ENCODE data around the gene NF2.

NF2 gene

GRCh38 chr22:29705651-29706050 is 102.2 kb downstream of the NF2 start:
- Histone ChIP-seq H3K4me1 (ENCODE audit: insufficient read depth, poor library complexity, severe bottlenecking) (no peaks in the 10 kb centered on the region), H3K27me3 (ENCODE audit: insufficient read depth, poor library complexity, severe bottlenecking) (no peaks in the 10 kb centered on the region), H3K9me3 (ENCODE audit: severe bottlenecking) (no peaks in the 10 kb centered on the region), H3K27ac (ENCODE audit: poor library complexity, severe bottlenecking) (no peak overlapping the region), H3K36me3 (ENCODE audit: low read depth) (no peaks in the 10 kb centered on the region), H3K4me3 (ENCODE audit: severe bottlenecking) (no peak overlapping the region)
- no peak for ATAC-seq (ENCODE audit: low read depth)
- DNase-seq (ENCODE audit: low spot score): no peak
- no peak for TF ChIP-seq CTCF (IDR thresholded peaks at IDR 0.05; ENCODE audit: poor library complexity, severe bottlenecking)

DNA sequence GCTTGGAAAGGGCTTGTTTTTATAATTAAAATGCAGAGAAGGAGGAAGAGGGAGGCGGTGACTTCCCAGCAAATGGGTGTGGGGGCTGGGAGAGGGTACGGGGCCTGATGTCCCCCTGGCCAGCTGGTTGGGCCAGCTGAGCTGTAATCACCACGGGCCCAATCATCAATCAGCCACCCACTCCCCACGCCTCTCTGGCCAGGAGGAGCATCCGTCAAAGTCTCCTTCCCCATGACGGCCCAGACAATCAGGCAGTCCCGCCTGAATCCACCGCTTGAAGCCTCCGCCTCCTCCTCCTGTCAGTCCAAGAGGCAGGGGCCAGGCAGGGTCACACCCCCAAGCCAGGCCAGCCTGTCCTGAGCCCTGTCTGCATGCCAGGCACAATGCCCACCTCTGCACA is 103.1 kb downstream of the NF2 start:
- no peak overlapping the region for H3K4me3 ChIP-seq (ENCODE audit: severe bottlenecking)
- no peaks in the 10 kb centered on the region for H3K9me3 ChIP-seq (ENCODE audit: severe bottlenecking)
- H3K27me3 ChIP-seq (ENCODE audit: insufficient read depth, poor library complexity, severe bottlenecking): no peaks in the 10 kb centered on the region
- DNase-seq (ENCODE audit: low spot score) (no peak), ATAC-seq (ENCODE audit: low read depth) (no peak)
- no peak overlapping the region for H3K27ac ChIP-seq (ENCODE audit: poor library complexity, severe bottlenecking)
- no peak for TF ChIP-seq CTCF (IDR thresholded peaks at IDR 0.05; ENCODE audit: poor library complexity, severe bottlenecking)
- no peaks in the 10 kb centered on the region for H3K4me1 ChIP-seq (ENCODE audit: insufficient read depth, poor library complexity, severe bottlenecking)
- no peaks in the 10 kb centered on the region for H3K36me3 ChIP-seq (ENCODE audit: low read depth)

DNA sequence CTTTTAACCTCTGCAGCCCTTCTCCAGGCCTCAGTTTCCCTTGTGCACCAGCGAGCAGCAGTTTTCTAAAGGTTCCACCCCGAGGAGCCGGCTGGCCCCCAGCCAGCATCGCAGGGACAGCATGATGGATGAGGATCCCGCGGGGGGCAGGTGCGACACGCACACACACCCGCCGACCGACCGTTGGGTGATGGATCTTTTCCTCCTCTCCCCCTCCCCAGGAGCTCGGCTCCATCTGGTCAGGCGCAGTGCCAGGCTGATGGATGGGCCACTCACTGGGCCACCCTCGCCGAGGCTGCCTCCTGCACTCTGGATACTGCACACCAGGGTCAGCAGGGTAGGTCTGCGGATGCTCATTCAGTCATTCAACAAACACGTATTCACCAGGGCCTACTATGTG is 103.6 kb downstream of the NF2 start:
- Histone ChIP-seq H3K36me3 (ENCODE audit: low read depth) (no peaks in the 10 kb centered on the region), H3K27me3 (ENCODE audit: insufficient read depth, poor library complexity, severe bottlenecking) (no peaks in the 10 kb centered on the region), H3K9me3 (ENCODE audit: severe bottlenecking) (no peaks in the 10 kb centered on the region), H3K4me1 (ENCODE audit: insufficient read depth, poor library complexity, severe bottlenecking) (no peaks in the 10 kb centered on the region), H3K27ac (ENCODE audit: poor library complexity, severe bottlenecking) (no peak overlapping the region), H3K4me3 (ENCODE audit: severe bottlenecking) (no peak overlapping the region)
- no peak for TF ChIP-seq CTCF (IDR thresholded peaks at IDR 0.05; ENCODE audit: poor library complexity, severe bottlenecking)
- ATAC-seq (ENCODE audit: low read depth): no peak
- no peak for DNase-seq (ENCODE audit: low spot score)

DNA sequence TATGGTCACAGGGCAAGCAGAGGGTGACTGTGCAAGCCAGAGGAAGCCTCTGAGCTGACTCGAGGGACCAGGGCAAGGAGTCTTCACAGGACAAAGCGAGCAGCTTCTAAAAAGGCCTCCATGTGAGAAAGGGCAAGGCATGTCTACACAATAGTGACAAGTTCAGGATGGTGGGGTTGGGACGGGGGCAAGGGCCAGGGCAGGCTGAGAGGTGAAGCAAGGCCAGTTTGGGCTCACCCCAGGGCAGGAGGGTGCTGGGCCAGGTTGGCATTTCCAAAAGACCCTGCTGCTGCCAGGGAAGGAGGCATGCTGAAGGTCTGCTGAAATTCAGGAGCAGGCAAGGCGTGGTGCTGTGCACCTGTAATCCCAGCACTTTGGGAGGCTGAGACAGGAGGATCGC is 104.0 kb downstream of the NF2 start:
- DNase-seq (ENCODE audit: low spot score) (no peak), ATAC-seq (ENCODE audit: low read depth) (no peak)
- H3K27me3 ChIP-seq (ENCODE audit: insufficient read depth, poor library complexity, severe bottlenecking): no peaks in the 10 kb centered on the region
- no peaks in the 10 kb centered on the region for H3K9me3 ChIP-seq (ENCODE audit: severe bottlenecking)
- H3K27ac ChIP-seq (ENCODE audit: poor library complexity, severe bottlenecking): no peak overlapping the region
- H3K4me3 ChIP-seq (ENCODE audit: severe bottlenecking): no peak overlapping the region
- no peaks in the 10 kb centered on the region for H3K4me1 ChIP-seq (ENCODE audit: insufficient read depth, poor library complexity, severe bottlenecking)
- TF ChIP-seq CTCF (IDR thresholded peaks at IDR 0.05; ENCODE audit: poor library complexity, severe bottlenecking): no peak
- no peaks in the 10 kb centered on the region for H3K36me3 ChIP-seq (ENCODE audit: low read depth)

GRCh38 chr22:29710193-29710592 is 106.8 kb downstream of the NF2 start:
- no peak overlapping the region for H3K27ac ChIP-seq (ENCODE audit: poor library complexity, severe bottlenecking)
- ATAC-seq (ENCODE audit: low read depth): no peak
- no peak overlapping the region for H3K4me3 ChIP-seq (ENCODE audit: severe bottlenecking)
- no peaks in the 10 kb centered on the region for H3K36me3 ChIP-seq (ENCODE audit: low read depth)
- H3K4me1 ChIP-seq (ENCODE audit: insufficient read depth, poor library complexity, severe bottlenecking): no peaks in the 10 kb centered on the region
- no peak for DNase-seq (ENCODE audit: low spot score)
- H3K27me3 ChIP-seq (ENCODE audit: insufficient read depth, poor library complexity, severe bottlenecking): no peaks in the 10 kb centered on the region
- H3K9me3 ChIP-seq (ENCODE audit: severe bottlenecking): no peaks in the 10 kb centered on the region
- TF ChIP-seq CTCF (IDR thresholded peaks at IDR 0.05; ENCODE audit: poor library complexity, severe bottlenecking): no peak
